CD4-positive, alpha-beta T cell treated with Interleukin-6 for 4 hours (primary cell): Measurements from ENCODE around the gene CDC40.
"Not testable (repeated sequence)": the region's sequence is repeated elsewhere in the genome, so short reads cannot be mapped to it uniquely, and the experiment has no call there.

ENCODE experiments used
- DNase-seq: peaks from one replicate; pipeline ENCODE4 v3.0.0-alpha.2; 2020; ENCODE audit warnings: mixed read lengths

CDC40 gene

DNA sequence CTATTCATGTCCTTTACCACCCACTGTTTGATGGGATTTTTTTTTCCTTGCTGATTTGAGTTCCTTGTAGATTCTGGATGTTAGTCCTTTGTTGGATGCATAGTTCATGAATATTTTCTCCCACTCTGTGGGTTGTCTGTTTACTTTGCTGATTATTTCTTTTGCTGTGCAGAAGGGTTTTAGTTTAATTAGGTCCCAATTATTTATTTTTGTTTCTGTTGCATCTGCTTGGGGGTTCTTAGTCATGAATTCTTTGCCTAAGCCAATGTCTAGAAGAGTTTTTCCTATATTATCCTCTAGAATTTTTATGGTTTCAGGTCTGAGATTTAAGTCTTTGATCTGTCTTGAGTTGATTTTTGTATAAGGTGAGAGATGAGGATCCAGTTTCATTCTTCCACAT, 92.6 kb downstream of the CDC40 start:
- not testable (repeated sequence) for DNase-seq

- DNase-seq, result no peak
These were observed 97.0 kb downstream of the CDC40 start for GRCh38 chr6:110277100-110277665.
